ENCODE results near the gene DDI1.
"Not testable (repeated sequence)": the region's sequence is repeated elsewhere in the genome, so short reads cannot be mapped to it uniquely, and the experiment has no call there.

DDI1 gene

DNA sequence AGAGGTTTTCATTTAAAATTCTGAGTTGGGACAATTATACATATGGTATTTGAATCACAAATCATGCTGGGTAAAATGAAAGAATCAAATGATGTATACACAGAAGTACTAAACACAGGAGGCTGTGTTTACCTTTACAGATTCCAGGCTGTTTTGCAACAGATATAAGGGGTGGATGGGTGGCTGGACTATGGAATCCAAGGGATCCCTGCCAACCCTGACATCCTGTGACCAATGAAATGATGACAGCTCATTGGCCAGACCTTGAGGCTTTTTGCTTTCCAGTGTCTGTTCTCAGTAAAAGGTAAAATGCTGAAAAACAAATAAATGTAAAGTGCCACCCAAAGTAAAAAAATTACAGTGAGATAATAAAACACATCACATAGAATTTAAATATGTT, 3.3 kb upstream of the DDI1 start:
- no peak overlapping the region for H3K4me3 ChIP-seq (ENCODE audit: low read depth, low read length)
- TF ChIP-seq, protein P1, sequence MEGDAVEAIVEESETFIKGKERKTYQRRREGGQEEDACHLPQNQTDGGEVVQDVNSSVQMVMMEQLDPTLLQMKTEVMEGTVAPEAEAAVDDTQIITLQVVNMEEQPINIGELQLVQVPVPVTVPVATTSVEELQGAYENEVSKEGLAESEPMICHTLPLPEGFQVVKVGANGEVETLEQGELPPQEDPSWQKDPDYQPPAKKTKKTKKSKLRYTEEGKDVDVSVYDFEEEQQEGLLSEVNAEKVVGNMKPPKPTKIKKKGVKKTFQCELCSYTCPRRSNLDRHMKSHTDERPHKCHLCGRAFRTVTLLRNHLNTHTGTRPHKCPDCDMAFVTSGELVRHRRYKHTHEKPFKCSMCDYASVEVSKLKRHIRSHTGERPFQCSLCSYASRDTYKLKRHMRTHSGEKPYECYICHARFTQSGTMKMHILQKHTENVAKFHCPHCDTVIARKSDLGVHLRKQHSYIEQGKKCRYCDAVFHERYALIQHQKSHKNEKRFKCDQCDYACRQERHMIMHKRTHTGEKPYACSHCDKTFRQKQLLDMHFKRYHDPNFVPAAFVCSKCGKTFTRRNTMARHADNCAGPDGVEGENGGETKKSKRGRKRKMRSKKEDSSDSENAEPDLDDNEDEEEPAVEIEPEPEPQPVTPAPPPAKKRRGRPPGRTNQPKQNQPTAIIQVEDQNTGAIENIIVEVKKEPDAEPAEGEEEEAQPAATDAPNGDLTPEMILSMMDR (IDR thresholded peaks at IDR 0.05; ENCODE audit: control insufficient read depth, extremely low read depth, insufficient read depth) = no peak
- no peak for DNase-seq (ENCODE audit: low read depth)

DNA sequence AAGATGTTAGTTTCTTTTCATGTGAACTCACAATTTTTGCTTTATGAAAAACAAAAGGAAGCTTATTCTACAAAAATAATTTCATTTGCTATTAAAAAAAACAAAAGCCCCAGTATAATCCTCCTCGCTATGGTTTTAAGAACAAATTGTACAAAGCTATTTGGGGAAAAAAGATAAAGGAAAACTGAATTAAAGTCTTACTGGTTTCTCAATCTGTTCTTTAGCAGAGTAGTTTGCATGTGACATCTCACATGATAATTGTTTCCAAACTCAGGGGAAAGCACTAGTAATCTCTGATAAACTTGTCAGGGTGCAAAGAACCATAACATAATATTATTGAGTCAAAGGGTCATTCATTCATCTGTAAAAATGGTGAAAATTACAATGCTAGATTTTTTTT, 2.9 kb upstream of the DDI1 start:
- no peak for DNase-seq (ENCODE audit: low read depth)
- TF ChIP-seq, protein P1 (IDR thresholded peaks at IDR 0.05; ENCODE audit: control insufficient read depth, extremely low read depth, insufficient read depth) = no peak
- no peak overlapping the region for H3K4me3 ChIP-seq (ENCODE audit: low read depth, low read length)

DNA sequence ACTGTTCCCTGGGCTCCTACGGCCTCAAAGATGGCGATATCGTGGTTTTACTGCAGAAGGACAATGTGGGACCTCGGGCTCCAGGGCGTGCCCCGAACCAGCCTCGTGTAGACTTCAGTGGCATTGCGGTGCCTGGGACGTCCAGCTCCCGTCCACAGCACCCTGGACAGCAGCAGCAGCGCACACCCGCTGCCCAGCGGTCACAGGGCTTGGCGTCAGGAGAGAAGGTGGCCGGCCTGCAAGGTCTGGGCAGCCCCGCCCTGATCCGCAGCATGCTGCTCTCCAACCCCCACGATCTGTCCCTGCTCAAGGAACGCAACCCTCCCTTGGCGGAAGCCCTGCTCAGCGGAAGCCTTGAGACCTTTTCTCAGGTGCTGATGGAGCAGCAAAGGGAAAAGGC, 555 bp downstream of the DDI1 start:
- no peak overlapping the region for H3K4me3 ChIP-seq (ENCODE audit: low read depth, low read length)
- no peak for DNase-seq (ENCODE audit: low read depth)
- TF ChIP-seq, protein P1 (IDR thresholded peaks at IDR 0.05; ENCODE audit: control insufficient read depth, extremely low read depth, insufficient read depth) = no peak

DNA sequence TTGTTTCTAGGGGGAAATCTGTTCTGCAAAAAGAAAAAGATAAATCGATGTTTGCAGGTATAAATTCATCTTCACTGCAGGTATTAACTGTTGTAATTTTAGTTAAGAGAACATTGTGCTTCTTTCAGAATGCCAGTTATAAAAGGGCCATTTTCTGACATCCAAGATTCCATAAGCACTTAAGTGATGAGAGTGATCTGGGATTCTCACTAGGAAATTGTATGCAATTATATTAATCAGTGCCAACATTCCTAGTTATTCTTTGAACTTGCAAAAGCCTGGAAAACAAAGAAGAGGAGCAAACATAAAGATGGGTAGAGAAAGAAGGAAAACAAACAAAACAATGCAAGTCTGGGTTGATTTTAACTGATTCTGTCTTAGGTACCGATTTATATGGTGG, 5.4 kb downstream of the DDI1 start:
- DNase-seq (ENCODE audit: low read depth) = no peak
- TF ChIP-seq, protein P1 (IDR thresholded peaks at IDR 0.05; ENCODE audit: control insufficient read depth, extremely low read depth, insufficient read depth) = no peak
- no peak overlapping the region for H3K4me3 ChIP-seq (ENCODE audit: low read depth, low read length)

DNA sequence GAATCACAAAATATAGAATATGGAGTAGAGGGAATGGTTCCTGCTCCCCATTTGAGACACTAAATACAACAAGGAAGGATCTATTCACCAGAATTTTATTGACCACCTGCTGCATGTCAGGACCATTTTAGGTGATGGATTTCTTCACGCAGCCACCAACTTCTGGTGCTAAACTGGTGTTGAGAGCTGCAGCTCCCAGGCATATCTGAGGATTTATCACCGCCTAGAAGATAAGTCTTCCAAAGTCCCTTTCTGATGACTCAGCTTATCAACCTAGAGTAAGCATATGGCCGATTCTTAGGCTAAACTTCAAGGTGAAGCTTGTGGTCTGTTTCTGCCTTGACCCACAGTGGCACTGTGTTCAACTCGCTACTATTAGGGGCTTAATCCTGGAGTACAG, 6.7 kb downstream of the DDI1 start:
- no peak overlapping the region for H3K4me3 ChIP-seq (ENCODE audit: low read depth, low read length)
- TF ChIP-seq, protein P1 (IDR thresholded peaks at IDR 0.05; ENCODE audit: control insufficient read depth, extremely low read depth, insufficient read depth) = no peak
- DNase-seq (ENCODE audit: low read depth) = no peak

DNA sequence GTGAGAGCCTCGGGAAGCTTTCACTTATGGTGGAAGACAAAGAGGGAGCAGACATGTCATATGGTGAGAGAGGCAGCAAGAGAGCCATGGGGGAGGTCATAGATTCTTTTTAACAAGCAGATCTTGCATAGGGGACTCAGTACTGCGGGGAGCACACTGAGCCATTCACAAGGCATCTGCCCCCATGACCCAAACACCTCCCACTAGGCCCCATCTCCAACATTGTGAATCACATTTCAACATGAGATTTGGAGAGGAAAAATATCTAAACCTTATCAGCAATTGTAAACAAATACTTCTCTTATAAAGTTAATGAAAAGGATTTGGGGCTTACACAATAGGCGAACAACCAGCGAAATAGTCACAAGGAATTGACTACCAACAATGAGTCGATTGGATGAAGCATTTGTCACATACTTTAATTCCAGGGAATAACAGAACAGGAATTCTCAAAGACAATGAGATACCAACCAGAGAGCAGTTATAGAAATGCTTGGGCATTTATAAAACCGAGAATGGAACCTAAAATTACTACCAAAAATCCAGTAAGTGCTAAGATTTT, 7.3 kb downstream of the DDI1 start:
- TF ChIP-seq, protein P1 (IDR thresholded peaks at IDR 0.05; ENCODE audit: control insufficient read depth, extremely low read depth, insufficient read depth) = no peak
- no peak for DNase-seq (ENCODE audit: low read depth)
- H3K4me3 ChIP-seq (ENCODE audit: low read depth, low read length) = no peak overlapping the region

DNA sequence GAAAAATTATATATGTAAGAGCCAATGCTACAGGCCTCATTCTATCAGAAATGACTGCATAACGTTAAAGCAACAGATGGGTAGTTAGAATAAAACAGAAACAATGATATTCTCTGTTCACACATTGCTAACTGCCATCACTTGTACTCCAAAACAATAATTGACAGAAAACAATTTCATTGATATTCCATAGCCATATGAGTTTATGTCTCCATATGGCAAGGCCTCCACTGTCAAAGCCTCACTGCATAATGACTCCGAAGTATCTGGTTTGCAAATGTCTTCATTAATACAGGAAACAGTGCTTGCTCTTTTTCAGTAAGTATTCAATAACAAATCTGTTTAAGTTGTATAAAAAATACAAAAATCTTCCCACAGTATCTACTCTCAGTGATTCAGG, 9.9 kb downstream of the DDI1 start:
- no peak overlapping the region for H3K4me3 ChIP-seq (ENCODE audit: low read depth, low read length)
- DNase-seq (ENCODE audit: low read depth) = no peak
- TF ChIP-seq, protein P1 (IDR thresholded peaks at IDR 0.05; ENCODE audit: control insufficient read depth, extremely low read depth, insufficient read depth) = no peak

DNA sequence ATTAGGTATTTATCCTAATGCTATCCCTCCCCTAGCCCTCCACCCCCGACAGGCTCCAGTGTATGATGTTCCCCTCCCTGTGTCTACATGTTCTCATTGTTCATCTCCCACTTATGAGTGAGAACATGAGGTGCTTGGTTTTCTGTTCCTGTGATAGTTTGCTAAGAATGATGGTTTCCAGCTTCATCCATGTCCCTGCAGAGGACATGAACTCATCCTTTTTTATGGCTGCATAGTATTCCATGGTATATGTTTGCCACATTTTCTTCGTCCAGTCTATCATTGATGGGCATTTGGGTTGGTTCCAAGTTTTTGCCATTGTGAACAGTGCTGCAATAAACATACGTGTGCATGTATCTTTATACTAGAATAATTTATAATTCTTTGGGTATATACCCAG, 10.4 kb downstream of the DDI1 start:
- not testable (repeated sequence) for H3K4me3 ChIP-seq (ENCODE audit: low read depth, low read length); DNase-seq (ENCODE audit: low read depth)

Data from LNCaP clone FGC (cell line).